ENCODE data around the gene SCIN.
"Not testable (repeated sequence)": the region's sequence is repeated elsewhere in the genome, so short reads cannot be mapped to it uniquely, and the experiment has no call there.

SCIN gene

DNA sequence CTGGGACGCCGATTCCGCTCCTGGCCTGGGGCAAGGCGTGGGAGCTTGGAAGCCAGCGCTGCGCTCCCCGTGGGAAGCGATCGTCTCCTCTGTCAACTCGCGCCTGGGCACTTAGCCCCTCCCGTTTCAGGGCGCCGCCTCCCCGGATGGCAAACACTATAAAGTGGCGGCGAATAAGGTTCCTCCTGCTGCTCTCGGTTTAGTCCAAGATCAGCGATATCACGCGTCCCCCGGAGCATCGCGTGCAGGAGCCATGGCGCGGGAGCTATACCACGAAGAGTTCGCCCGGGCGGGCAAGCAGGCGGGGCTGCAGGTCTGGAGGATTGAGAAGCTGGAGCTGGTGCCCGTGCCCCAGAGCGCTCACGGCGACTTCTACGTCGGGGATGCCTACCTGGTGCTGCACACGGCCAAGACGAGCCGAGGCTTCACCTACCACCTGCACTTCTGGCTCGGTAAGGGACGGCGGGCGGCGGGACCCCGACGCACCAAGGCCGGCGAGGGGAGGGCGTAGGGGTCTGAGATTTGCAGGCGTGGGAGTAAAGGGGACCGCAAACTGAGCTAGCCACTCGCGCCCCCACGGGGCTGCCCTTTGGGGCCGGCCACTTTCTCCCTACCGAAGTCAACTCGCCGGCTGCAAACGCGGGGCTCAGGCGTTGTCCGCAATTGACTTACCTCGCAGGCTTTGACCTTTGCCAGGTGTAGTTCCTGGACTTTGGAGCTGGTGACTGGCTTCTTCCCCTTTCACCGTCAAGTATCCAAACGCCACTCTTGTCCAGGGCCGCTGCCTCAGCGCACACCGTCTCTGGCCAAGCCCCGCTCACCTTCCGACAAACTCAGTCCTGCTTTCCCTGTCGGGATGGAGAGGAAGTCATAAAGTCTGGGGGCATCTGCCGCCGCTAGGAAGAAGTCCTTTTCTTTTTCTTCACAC is at the start of gene SCIN:
SCIN (plus strand) TSS at position 187 of the 928 bp plus-strand sequence; CDS start at position 254, 67 bp downstream.
- no peak for DNase-seq

DNA sequence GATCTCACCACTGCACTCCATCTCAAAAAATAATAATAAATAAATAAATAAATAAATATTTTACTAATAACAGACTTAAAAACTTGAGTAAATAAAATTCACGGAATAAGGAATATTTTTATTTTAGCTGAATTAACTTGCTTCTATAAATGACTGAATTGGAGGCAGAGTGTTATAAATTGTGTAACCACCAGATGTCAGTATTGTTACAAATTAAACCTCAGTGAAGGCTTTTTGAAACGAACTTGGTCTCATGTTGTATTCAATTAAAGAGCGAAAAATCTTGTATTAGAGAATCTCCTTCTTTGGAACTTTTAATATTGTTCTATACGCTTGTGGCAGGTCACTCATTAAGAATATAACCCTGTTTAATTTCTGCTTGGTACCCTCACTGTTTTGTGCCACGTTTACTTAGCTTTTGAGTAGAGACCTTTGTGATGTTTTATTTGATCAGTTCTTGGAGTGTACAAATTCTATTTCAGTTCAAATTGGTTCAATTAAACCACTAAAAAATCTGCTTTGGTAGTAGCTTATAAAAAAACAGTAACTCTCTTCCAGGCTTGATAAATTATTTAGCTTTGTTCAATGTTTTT is 45.6 kb upstream of the SCIN start:
- no peak for DNase-seq

DNA sequence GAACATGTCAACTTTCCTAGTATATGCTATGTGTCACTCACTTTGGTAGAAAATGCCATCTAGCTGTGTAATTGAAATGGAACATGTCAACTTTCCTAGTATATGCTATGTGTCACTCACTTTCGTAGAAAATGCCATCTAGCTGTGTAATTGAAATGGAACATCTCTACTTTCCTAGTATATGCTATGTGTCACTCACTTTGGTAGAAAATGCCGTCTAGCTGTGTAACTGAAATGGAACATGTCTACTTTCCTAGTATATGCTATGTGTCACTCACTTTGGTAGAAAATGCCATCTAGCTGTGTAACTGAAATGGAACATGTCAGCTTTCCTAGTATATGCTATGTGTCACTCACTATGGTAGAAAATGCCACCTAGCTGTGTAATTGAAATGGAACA is 43.8 kb upstream of the SCIN start:
- not testable (repeated sequence) for DNase-seq

DNA sequence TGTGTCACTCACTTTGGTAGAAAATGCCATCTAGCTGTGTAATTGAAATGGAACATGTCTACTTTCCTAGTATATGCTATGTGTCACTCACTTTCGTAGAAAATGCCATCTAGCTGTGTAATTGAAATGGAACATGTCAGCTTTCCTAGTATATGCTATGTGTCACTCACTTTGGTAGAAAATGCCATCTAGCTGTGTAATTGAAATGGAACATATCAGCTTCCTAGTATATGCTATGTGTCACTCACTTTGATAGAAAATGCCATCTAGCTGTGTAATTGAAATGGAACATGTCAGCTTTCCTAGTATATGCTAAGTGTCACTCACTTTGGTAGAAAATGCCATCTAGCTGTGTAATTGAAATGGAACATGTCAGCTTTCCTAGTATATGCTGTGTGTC is 42.9 kb upstream of the SCIN start:
- DNase-seq = not testable (repeated sequence)

DNA sequence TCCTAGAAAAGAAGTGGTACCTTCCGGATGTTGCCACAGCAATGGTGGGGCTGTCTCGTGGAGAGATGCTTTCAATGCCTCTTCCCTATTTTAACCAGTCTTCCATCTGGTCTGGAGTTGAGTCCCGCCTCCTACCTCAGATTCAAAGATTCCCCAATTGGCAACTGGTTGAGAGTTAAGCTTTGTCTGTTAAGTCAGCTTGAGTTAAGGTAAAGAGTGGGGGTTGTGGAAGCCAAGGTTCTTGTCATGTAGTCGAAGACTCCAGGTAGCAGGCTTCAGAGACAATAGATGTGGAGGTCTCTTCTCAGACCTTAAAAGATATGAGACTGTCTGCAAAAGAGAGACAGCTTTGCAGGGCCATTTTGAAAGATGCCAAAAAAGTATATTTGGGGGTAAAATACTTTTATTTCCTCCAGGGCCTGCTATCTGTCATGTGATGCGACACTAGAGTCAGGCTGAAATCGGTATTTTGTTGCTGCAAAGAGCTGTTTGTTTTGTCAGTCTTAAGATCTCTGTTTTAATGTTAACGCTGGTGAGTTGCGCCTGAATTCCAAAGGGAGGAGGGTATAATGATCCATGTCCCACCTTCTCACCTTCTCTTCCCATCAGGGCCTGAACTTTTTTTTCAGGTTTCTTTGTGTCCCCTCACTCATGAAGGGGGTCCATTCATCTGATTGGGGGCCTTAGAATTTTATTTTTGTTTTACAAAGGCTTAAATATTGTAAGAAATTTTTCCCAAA is 40.4 kb upstream of the SCIN start:
- no peak for DNase-seq

DNA sequence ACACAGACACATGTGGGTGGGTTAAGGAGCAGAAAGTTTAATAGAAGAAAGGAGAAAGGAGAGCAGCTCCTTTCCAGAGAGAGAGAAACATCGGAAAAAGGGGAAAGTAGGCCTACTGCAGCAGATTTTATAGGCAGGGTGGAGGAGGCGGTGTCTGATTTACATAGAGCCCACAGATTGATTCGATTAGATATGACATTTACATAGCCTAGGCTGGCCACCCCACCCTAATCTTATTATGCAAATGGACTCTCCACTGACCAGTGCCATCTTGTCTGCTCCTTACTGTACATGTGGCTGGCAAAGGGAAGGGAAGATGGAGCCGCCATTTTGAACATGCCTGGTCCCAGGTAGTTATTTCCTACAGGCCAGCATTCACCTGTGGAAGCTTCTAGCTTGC is 38.7 kb upstream of the SCIN start:
- no peak for DNase-seq

DNA sequence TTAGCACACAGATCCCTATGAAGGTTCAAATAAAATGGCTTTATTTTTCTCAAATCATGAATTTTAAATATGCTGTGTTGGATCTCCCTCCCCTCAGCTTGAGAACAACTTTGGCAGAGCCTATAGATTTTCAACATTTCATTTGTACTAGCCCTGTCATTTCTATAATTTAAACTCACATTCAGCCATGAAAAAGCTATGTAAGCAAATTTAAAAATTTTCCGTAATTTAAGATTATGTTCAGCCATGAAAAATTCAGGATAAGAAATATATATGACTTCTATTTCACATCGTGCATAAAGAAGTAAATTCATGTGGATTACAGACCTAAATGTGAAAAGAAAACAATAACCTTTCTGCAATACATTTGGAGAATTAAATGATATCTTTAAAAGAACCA is 36.5 kb upstream of the SCIN start:
- no peak for DNase-seq

DNA sequence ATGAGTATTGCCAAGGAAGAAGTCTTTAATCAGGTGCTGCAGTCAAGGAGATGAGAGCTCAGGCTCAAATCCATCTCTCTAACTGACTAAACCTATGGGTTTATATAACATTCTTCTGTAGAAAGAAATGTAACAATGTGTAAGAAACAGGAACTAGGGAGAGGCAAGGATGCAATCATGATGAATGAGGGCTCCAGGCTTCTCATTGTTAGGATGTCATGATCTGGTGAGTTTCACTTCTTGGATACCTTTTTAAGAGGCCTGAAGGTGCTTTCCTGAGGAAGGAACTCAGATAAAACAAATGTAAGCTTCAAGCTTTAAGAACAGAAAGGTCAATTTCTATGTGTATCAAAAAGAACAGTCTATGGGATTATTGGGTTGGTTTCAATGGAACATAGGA is 30.8 kb upstream of the SCIN start:
- DNase-seq = no peak

DNA sequence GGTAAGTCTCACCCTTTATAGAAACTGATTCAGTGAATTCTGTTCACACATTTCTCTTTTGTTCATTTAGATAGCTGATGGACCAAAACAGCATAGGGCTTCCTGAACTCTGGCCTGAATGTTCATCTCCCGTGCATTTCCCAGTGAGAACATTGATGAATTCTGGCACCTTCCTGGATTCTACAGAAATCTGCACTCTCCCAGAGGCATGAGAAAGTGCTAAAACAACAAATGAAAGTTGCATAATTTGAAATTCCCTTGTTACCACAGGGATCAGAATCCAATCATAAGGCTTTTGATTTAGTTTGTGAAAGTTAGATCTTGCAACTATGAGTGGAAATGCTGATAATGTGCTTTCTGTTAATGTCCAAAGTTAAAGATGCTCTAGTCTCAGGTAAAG is 29.7 kb upstream of the SCIN start:
- no peak for DNase-seq

DNA sequence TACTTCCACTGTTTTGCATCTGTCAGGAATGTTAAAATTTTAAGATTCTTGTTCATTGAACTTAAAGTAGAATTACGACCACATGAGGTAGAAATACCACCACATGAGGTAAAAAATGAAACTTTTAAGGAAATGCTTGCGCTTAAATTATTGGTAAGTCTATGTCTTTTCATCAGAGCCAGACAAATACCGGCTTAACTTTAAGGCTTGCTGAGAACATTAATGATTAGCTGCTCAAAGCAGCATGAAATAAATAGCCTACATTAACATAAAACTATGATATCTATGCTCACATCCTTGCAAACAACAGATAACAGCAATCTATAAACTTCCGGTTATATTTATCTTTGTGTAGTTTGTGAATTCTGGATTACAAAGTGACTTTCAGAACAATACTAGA is 26.9 kb upstream of the SCIN start:
- no peak for DNase-seq

DNA sequence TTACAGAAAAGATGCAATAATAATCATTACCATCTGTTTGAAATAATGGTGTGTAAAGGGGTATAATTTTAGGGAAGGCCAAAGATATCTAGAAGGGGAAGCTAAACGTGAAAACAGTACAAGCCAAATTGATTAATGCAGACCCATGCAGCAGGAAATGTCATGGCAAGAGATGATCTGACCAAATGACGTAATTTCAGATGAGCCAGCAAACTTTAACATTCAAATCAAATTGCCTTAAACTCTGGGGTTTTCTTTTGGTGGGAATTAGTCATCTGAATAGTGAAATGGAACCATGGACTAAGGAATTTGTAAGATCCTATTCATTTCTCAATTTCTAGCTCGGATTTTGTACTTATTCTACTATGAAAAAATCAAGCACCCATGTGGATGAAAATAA is 21.4 kb upstream of the SCIN start:
- DNase-seq = no peak

DNA sequence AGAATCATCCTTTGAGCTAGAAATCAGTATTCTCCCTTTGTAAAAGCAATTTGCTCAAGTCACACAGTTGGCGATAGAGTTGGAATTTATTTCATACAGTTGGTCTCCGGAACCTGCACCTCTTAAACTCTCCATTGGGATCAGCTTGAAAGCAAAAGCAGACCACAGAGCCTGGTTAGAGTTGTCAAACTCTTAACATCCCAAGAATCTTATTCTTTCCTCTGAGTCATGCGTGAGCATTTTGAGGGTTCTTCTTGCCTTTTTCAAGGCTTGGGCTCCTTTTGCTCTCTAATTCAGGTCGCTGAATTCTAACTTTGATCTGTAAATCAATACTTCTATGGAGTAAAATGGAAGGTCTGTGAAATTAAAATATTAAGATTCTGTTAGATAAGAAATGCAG is 19.6 kb upstream of the SCIN start:
- DNase-seq = no peak

DNA sequence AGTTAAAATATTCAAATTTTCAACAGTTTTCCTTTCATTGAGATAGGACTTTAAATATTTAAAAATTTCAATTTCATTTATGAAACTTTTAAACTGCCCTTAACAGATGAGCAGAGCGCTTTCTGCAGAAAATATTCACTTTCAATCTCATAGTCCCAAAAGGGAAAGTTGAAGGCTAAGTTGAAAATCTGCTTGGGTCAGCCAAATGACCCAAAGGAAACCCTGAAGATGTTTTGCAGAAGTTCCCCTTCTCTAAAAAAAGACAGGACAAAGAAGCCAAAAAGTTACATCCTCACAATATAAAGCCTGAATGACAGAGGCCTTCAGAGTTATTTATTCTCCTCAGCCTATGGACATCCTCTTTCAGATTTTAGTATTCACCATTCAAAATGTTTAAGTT is 17.6 kb upstream of the SCIN start:
- DNase-seq = no peak

DNA sequence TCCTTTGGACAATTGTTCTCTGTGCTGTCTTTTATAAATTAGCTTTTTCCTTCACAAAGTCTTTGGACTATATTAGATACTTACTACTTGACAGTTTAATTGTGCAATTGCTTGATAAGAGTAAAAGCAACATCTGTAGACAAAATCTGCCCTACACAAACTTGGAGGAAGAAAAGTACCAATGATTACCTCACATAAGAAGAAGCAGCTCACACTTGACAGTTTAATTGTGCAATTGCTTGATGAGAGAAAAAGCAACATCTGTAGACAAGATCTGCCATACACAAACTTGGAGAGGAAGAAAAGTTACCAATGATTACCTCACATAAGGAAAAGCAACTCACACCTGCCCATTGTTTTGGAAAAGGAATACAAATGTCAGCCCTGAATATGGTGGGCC is 17.1 kb upstream of the SCIN start:
- DNase-seq = no peak

DNA sequence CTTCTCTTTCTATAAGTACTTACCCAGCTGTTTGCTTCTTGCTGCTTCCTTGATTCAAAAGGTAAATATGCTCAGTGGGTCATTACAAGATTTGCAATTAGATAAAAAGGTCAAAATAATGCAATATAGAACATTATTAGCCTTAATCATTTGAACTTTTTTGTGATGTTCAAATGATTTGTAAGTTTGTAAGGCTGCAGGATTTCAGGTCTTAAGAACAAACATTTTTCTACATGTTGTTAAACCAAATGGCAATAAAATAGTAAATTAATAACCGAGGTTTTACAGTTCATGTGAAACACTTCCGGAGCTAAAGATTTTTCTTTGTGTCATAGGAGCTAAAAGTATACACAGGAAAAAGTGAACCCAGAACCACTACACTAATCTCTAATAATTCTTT is 16.2 kb upstream of the SCIN start:
- no peak for DNase-seq

DNA sequence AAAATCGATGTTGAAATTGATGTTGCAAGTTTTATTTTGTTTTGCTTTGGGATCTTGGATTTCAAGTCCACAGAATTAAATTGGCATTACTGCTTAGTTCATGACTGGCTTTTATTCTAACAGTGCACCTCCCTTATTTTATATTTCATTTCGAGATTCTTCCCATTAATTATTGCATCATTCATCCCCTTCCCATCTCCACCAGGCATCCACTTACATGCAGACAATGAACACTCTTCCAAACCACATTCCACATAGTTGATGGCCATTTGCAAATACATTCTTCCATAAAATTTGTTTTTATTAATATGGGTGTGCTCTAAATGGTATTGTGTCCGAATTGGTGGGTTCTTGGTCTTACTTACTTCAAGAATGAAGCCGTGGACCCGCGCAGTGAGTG is 15.6 kb upstream of the SCIN start:
- DNase-seq = no peak

DNA sequence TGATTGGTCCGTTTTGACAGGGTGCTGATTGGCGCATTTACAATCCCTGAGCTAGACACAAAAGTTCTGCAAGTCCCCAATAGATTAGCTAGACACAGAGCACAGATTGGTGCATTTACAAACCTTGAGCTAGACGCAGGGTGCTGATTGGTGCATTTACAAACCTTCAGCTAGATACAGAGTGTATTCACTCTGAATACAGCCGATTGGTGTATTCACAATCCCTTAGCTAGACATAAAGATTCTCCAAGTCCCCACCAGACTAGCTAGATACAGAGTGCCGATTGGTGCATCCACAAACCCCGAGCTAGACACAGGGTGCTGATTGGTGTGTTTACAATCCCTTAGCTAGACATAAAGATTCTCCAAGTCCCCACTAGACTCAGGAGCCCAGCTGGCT is 14.8 kb upstream of the SCIN start:
- not testable (repeated sequence) for DNase-seq

DNA sequence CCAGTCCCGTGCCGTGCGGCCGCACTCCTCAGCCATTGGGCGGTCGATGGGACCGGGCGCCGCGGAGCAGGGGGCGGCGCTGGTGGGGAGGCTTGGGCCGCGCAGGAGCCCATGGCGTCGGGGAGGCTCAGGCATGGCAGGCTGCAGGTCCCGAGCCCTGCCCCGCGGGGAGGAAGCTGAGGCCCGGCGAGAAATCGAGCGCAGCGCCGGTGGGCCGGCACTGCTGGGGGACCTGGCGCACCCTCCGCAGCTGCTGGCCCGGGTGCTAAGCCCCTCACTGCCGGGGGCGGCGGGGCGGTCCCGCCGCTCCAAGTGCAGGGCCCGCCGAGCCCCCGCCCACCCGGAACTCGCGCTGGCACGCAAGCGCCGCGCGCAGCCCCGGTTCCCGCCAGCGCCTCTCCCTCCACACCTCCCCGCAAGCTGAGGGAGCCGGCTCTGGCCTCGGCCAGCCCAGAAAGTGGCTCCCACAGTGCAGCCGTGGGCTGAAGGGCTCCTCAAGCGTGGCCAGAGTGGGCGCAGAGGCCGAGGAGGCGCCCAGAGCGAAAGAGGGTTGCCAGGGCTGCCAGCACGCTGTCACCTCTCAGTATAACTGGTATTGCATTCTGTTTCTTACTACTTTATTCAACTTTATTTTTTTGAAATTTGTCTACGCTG is 14.3 kb upstream of the SCIN start:
- not testable (repeated sequence) for DNase-seq

DNA sequence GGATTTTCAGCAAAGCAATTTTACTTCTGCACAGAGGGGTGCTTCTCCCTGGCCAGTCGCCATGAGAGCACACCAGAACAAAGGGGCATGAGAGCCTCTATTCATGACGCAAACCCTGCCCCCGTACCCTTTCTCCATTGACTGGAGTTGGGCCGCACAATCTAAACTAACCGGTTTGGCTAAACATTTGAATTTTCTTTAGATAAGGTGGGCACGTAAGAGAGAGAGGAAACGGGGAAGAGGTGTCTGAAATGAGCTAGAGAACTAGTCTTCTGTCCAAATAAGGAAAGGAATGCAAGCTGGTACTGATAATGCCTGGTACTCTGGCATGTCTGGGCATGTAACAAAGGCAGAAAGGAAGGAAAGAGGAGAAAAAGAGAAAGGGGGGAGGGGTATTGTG is 13.2 kb upstream of the SCIN start:
- DNase-seq = no peak

DNA sequence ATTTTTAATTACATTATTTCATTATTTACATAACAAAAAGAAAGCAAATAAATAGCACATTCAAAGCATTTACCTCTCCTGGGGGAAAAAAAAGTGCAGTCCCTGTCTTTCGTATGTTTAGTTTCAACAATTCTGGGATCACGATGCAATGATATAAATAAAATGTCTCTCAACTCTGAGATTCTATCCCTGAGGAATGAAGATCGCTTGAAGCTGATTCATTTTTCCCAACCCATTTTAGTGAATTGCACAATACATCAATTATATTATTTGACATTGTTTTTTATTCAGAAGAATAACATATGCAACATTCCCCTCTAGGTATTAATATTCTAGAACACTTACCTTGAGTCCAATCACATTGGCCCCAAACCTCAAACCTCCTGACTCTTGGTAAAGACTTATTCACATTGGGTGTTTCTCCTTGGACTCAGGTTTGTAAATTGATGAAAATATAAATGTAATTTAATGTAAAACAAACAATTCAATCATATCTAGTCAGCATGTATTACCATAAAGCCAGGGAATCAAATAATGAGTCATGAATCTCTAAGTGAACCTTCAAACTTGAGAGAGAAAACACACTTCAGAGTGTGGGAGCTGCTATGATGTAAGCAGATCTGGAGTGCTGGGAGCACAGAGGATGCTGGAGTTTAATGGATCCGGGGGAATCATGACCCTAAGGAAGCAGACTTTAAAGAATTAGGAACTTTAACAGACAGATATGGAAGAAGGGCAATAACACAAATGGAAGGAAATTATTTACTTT is 5.3 kb upstream of the SCIN start:
- DNase-seq = no peak

DNA sequence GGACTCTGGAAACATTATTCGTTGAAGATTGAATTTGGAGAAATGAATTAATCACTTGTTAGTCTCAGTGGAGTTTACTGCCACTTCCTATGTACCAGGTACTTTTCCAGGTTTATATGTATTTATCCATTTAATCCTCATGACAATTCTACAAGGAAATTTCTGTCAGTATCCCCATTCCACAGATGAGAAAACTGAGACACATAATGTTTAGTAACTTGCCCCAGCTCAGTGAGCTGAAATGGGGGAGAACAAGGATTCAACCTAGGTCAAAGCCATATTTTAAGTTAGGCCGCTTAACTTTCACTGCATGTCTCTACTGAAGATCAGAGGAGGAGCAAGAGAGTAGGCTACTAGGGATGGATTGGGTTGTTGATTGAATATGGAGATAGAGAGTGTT is 4.6 kb upstream of the SCIN start:
- DNase-seq = no peak

DNA sequence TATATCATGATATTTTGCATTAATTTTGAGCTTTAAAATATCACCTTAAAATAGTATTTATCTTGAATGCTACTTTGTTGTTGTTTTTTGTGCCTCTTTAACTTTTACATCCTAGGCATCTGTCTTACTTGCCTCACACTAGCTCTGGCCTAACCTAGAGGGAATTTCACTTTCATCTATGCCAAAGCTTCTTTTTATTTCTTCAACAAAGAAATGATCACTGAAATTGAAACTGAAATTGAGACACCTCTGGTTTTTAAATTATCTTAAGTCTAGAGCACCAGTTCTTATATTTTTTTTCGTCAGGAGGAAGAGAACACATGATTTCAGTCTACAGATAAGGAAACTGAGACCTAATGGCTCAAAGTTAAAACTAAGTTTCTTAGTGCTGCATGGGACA is 3.5 kb upstream of the SCIN start:
- DNase-seq = no peak

DNA sequence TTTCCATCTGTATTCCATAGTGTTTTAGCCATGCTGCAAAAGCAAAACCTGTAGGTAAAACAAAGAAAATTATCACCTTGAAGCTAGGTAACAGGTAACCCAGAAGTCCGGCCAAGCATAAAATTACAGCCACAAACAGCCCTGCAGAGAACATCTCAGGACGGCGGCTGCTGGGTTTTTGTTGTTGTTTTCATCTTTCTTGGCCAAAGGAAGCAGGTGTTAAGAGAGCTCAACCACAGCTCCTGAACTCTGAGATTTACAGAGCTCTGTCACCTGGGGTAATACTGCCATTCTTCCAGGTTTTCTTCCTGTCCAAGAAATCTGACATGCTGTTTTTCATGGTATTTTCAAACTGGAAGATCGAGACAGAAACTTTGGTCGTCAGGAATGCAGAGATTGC is 847 bp upstream of the SCIN start:
- DNase-seq = no peak

All from activated CD8-positive, alpha-beta memory T cell treated with anti-CD3 and anti-CD28 coated beads, Interleukin-2, amount 50 U/mL, for 4 hours (primary cell).